A549 (cell line): ENCODE results near the gene DYSF. TPM values are rescaled to one million over a fixed set of nuclear protein-coding genes. Genes with fewer than 3 reads are reported as not detected.

Source experiments
- ATAC-seq, 2 experiments: fragments of 200-7000 bp in 1 of 2; fragments of >200 bp in 1 of 2; cut with Nextera tagmentation in 1 of 2; cut with Tn5 transposase in 1 of 2; 3 replicates each; pipeline versions ENCODE4 v1.8.0 to v1.9.1; 2018 to 2020; ENCODE audit warnings: mild to moderate bottlenecking in 1 of 2, moderate library complexity in 1 of 2
- CTCF ChIA-PET: fragments of 300-600 bp; sonication (Branson Sonifier 250); formaldehyde crosslinking; extraction: SDS; loops from one replicate; lab custom pipeline; 2021; ENCODE audit warnings: antibody characterized with exemption, inconsistent platforms; lab: Yijun Ruan, JAX
- POLR2A ChIA-PET: fragments of 350-600 bp; formaldehyde crosslinking; extraction: SDS; loops from one replicate; lab custom pipeline; 2021; ENCODE audit warnings: antibody characterized with exemption, inconsistent platforms; lab: Yijun Ruan, JAX
- DNase-seq, 2 experiments: peaks; one replicate each; pipeline versions ENCODE4 v3.0.0 to v3.0.0-alpha.2; 2011 to 2016; ENCODE audit warnings: low read depth in 1 of 2, low spot score in 1 of 2
- FAIRE-seq: peaks from 2 replicates; lab custom pipeline; 2011; peaks lifted over from hg19 to GRCh38; lab: Jason Lieb, UNC
- H3K27ac ChIP-seq, 2 experiments: fragments of >200 bp; sonication (Bioruptor Twin); formaldehyde crosslinking; 3 replicates each; pipeline ENCODE4 v1.5.1; 2016 to 2017
- H3K4me1 ChIP-seq: fragments of >200 bp; sonication (Bioruptor Twin); formaldehyde crosslinking; 3 replicates; pipeline ENCODE4 v1.6.1; 2016
- H3K4me2 ChIP-seq: fragments of >200 bp; sonication (Bioruptor Twin); formaldehyde crosslinking; 3 replicates; pipeline ENCODE4 v1.6.1; 2016
- H3K4me3 ChIP-seq: fragments of >200 bp; sonication (Bioruptor Twin); formaldehyde crosslinking; 3 replicates; pipeline ENCODE4 v1.5.1; 2016
- H3K9me3 ChIP-seq: fragments of >200 bp; sonication (Bioruptor Twin); formaldehyde crosslinking; 3 replicates; pipeline ENCODE4 v1.6.1; 2016
- CHD4 ChIP-seq: fragments of 200-600 bp; sonication (generic); IDR thresholded peaks from 2 replicates; pipeline ENCODE4 v1.6.1; 2016; ENCODE audit warnings: antibody characterized with exemption, mild to moderate bottlenecking, borderline replicate concordance
- EHF ChIP-seq: fragments of 250-450 bp; sonication (Bioruptor Pico); IDR thresholded peaks from 2 replicates; pipeline ENCODE4 v1.5.0; 2020; ENCODE audit warnings: mild to moderate bottlenecking
- EHMT2 ChIP-seq: fragments of 200-600 bp; sonication (generic); IDR thresholded peaks from 2 replicates; pipeline ENCODE4 v1.6.1; 2016; ENCODE audit warnings: antibody characterized with exemption, low read depth, mild to moderate bottlenecking, moderate library complexity
- FOSB ChIP-seq: fragments of 250-450 bp; sonication (Bioruptor Pico); IDR thresholded peaks from 2 replicates; pipeline ENCODE4 v1.5.0; 2020; ENCODE audit warnings: mild to moderate bottlenecking, moderate library complexity
- HOXA7 ChIP-seq: fragments of 250-450 bp; sonication (Bioruptor Pico); IDR thresholded peaks from 2 replicates; pipeline ENCODE4 v1.5.0; 2020; ENCODE audit warnings: mild to moderate bottlenecking, moderate library complexity
- KDM5A ChIP-seq: fragments of 200-600 bp; sonication (generic); IDR thresholded peaks from 2 replicates; pipeline ENCODE4 v1.6.1; 2016; ENCODE audit warnings: antibody characterized with exemption, mild to moderate bottlenecking
- MAFK ChIP-seq: fragments of 450-650 bp; IDR thresholded peaks from 2 replicates; pipeline ENCODE4 v1.6.1; 2014; ENCODE audit not compliant: partially characterized antibody
- MAZ ChIP-seq: fragments of 150-350 bp; IDR thresholded peaks from 2 replicates; pipeline ENCODE4 v1.6.1; 2014; ENCODE audit warnings: antibody characterized with exemption, low read depth, low read length, borderline replicate concordance
- MYC ChIP-seq: IDR thresholded peaks from 2 replicates; pipeline ENCODE4 v1.6.1; 2012; ENCODE audit warnings: mild to moderate bottlenecking, inconsistent platforms, low read length, improper control_type of control experiment, borderline replicate concordance
- NFE2L2 ChIP-seq: fragments of 150-350 bp; conservative IDR thresholded peaks from 2 replicates; pipeline ENCODE4 v1.6.1; 2014; ENCODE audit warnings: low read length
- PHF8 ChIP-seq: fragments of 200-600 bp; sonication (generic); IDR thresholded peaks from 2 replicates; pipeline ENCODE4 v1.6.1; 2016; ENCODE audit warnings: low read depth, mild to moderate bottlenecking, antibody characterized with exemption, moderate library complexity, borderline replicate concordance
- RAD21 ChIP-seq, 2 experiments: fragments of >200 bp in 1 of 2; sonication (Bioruptor Twin) in 1 of 2; formaldehyde crosslinking in 1 of 2; IDR thresholded peaks in 1 of 2; conservative IDR thresholded peaks in 1 of 2; 2 replicates in 1 of 2; 3 replicates in 1 of 2; pipeline ENCODE4 v1.6.1; 2012 to 2018; ENCODE audit warnings: inconsistent platforms in 1 of 2
- TFCP2L1 ChIP-seq: fragments of 250-450 bp; sonication (Bioruptor Pico); IDR thresholded peaks from 2 replicates; pipeline ENCODE4 v1.5.0; 2021; ENCODE audit warnings: mild to moderate bottlenecking
- USF2 ChIP-seq: fragments of 450-650 bp; IDR thresholded peaks from 2 replicates; pipeline ENCODE4 v1.6.1; 2014; ENCODE audit warnings: antibody characterized with exemption
- ZFP36 ChIP-seq: fragments of 450-650 bp; IDR thresholded peaks from 2 replicates; pipeline ENCODE4 v1.6.1; 2014; ENCODE audit warnings: borderline replicate concordance; ENCODE audit not compliant: partially characterized antibody
- ZSCAN20 ChIP-seq: fragments of 250-450 bp; sonication (Bioruptor Pico); IDR thresholded peaks from 2 replicates; pipeline ENCODE4 v1.8.0; 2022; ENCODE audit warnings: mild to moderate bottlenecking, moderate library complexity
- WGBS: methylation state at CpG from one replicate; pipeline ENCODE4 v1.1.6; 2017; ENCODE audit errors: missing lambda C conversion rate; 5-methylcytosine and 5-hydroxymethylcytosine counted together
- polyA plus RNA-seq, 4 experiments: library from polyadenylated mRNA; depleted of rRNA in 3 of 4; stranded (reverse); fragments of >200 nt; fragmentation: RNase III in 1 of 4; extraction: RNeasy Plus Mini Kit Qiagen cat#74134 plus additional on column Dnase treatment in 1 of 4; gene quantifications; 2 replicates in 3 of 4; 3 replicates in 1 of 4; pipeline ENCODE4 v1.2.3, GENCODE V29; 2011 to 2017
- TF ChIP-seq, protein P1 (sequence below): fragments of 250-450 bp; sonication (Bioruptor Pico); IDR thresholded peaks from 2 replicates; pipeline ENCODE4 v1.5.0; 2021; ENCODE audit warnings: mild to moderate bottlenecking, moderate library complexity, borderline replicate concordance

The DYSF gene
- polyA plus RNA-seq, 2 of the 4 experiments (the other 2 are of a cell fraction): 0.36 to 0.98 TPM

- H3K4me3 ChIP-seq: no peak overlapping the region
- ChIA-PET POLR2A (no interaction called here), CTCF (interaction anchor here (1.2 kb wide), 1 partner anchor 451 kb away, joined by 3 read pairs; no protein-coding TSS in a partner anchor)
- no peaks in the 10 kb centered on the region for H3K9me3 ChIP-seq
- no peak overlapping the region for H3K4me2 ChIP-seq
- no peaks in the 10 kb centered on the region for H3K4me1 ChIP-seq
- no peak for ATAC-seq
- TF ChIP-seq CHD4 (no peak), EHMT2 (no peak), RAD21 (conservative IDR thresholded peaks at IDR 0.05 in 1 of 2, IDR thresholded peaks at IDR 0.05 in 1 of 2) (no peak), ZFP36 (no peak), HOXA7 (no peak), FOSB (no peak), MAFK (no peak), NFE2L2 (no peak), TFCP2L1 (CRISPR knock-in tag) (no peak), MAZ (no peak), PHF8 (no peak), KDM5A (no peak), EHF (CRISPR knock-in tag) (no peak), USF2 (no peak)
- TF ChIP-seq, protein P1, sequence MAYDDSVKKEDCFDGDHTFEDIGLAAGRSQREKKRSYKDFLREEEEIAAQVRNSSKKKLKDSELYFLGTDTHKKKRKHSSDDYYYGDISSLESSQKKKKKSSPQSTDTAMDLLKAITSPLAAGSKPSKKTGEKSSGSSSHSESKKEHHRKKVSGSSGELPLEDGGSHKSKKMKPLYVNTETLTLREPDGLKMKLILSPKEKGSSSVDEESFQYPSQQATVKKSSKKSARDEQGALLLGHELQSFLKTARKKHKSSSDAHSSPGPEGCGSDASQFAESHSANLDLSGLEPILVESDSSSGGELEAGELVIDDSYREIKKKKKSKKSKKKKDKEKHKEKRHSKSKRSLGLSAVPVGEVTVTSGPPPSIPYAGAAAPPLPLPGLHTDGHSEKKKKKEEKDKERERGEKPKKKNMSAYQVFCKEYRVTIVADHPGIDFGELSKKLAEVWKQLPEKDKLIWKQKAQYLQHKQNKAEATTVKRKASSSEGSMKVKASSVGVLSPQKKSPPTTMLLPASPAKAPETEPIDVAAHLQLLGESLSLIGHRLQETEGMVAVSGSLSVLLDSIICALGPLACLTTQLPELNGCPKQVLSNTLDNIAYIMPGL: no peak
- WGBS: 59% methylated on average over 9 of the region's 11 CpGs
- no peak for FAIRE-seq
- DNase-seq: no peak
- H3K27ac ChIP-seq: no peak overlapping the region
Observed at GRCh38 chr2:71700041-71700657, 246.8 kb downstream of the DYSF start.

GRCh38 chr2:71700658-71701397 lies 247.5 kb downstream of the DYSF start:
- H3K4me2 ChIP-seq: no peak overlapping the region
- WGBS: 78% methylated on average over 18 of the region's 21 CpGs
- H3K9me3 ChIP-seq: no peaks in the 10 kb centered on the region
- H3K4me1 ChIP-seq: no peaks in the 10 kb centered on the region
- TF ChIP-seq MYC (no peak), EHF (CRISPR knock-in tag) (no peak), PHF8 (no peak), ZSCAN20 (no peak)
- ATAC-seq: no peak
- FAIRE-seq: no peak
- POLR2A ChIA-PET: no interaction called here
- no peak overlapping the region for H3K4me3 ChIP-seq
- no peak overlapping the region for H3K27ac ChIP-seq
- CTCF ChIA-PET: interaction anchor here (1.8 kb wide), 1 partner anchor 11 kb away, joined by 4 read pairs; no protein-coding TSS in a partner anchor
- no peak for DNase-seq
